CD14-positive monocyte (primary cell): ENCODE data around the gene SCNN1A. TPM values are rescaled to one million over a fixed set of nuclear protein-coding genes. Genes with fewer than 3 reads are reported as not detected.

Experiments
- DNase-seq, 3 donors: peaks; one replicate each; pipeline ENCODE4 v3.0.0-alpha.2; 2011 to 2022
- H2AFZ ChIP-seq: 2 replicates; pipeline ENCODE4 v1.6.0; 2012; ENCODE audit warnings: mild to moderate bottlenecking, low read depth, low read length, inconsistent platforms; ENCODE audit not compliant: insufficient read depth, poor library complexity, severe bottlenecking
- H3K27ac ChIP-seq, 2 donors: 1 replicate in 1 of 2; 2 replicates in 1 of 2; pipeline ENCODE4 v1.5.1; 2012 to 2013; ENCODE audit warnings: low read length in 2 of 2, control low read depth in 1 of 2, inconsistent platforms in 1 of 2, low read depth in 1 of 2, mild to moderate bottlenecking in 1 of 2
- H3K27me3 ChIP-seq, 2 donors: one replicate each; pipeline versions ENCODE4 v1.6.0 to v1.6.1; 2011 to 2013; ENCODE audit warnings: low read length in 2 of 2; ENCODE audit not compliant: control insufficient read depth in 2 of 2, insufficient read depth in 2 of 2
- H3K36me3 ChIP-seq, 2 donors: replicated peaks in 1 of 2; 1 replicate in 1 of 2; 2 replicates in 1 of 2; pipeline versions ENCODE4 v1.5.1 to v1.6.1; 2012 to 2013; ENCODE audit warnings: low read length in 2 of 2, control low read depth in 1 of 2, inconsistent platforms in 1 of 2, mild to moderate bottlenecking in 1 of 2; ENCODE audit not compliant: insufficient read depth in 2 of 2, control insufficient read depth in 1 of 2
- H3K4me1 ChIP-seq, 2 donors: 1 replicate in 1 of 2; 2 replicates in 1 of 2; pipeline versions ENCODE4 v1.5.1 to v1.6.1; 2012 to 2013; ENCODE audit warnings: low read length in 2 of 2, control low read depth in 1 of 2, inconsistent platforms in 1 of 2, mild to moderate bottlenecking in 1 of 2, moderate library complexity in 1 of 2; ENCODE audit not compliant: insufficient read depth in 2 of 2, control insufficient read depth in 1 of 2
- H3K4me2 ChIP-seq: replicated peaks from 2 replicates; pipeline ENCODE3; 2012; ENCODE audit warnings: low read length, moderate library complexity, mild to moderate bottlenecking; ENCODE audit not compliant: poor library complexity, severe bottlenecking; ENCODE audit errors: extremely low read depth
- H3K4me3 ChIP-seq, 3 experiments: fragments of 200-600 bp in 1 of 3; sonication (generic) in 1 of 3; replicated peaks in 1 of 3; 1 replicate in 2 of 3; 2 replicates in 1 of 3; pipeline ENCODE4 v1.5.1; 2011 to 2013; ENCODE audit warnings: low read length in 3 of 3, mild to moderate bottlenecking in 3 of 3, control low read depth in 2 of 3, low read depth in 2 of 3, inconsistent platforms in 1 of 3, moderate library complexity in 1 of 3
- H3K79me2 ChIP-seq: 2 replicates; pipeline ENCODE4 v1.6.0; 2012; ENCODE audit warnings: mild to moderate bottlenecking, control low read depth, inconsistent platforms, low read length, moderate library complexity; ENCODE audit not compliant: insufficient read depth
- H3K9ac ChIP-seq: 2 replicates; pipeline ENCODE4 v1.6.0; 2017; ENCODE audit warnings: low read length, mild to moderate bottlenecking; ENCODE audit not compliant: insufficient read depth, poor library complexity, severe bottlenecking
- H3K9me3 ChIP-seq, 2 donors: replicated peaks in 1 of 2; 1 replicate in 1 of 2; 2 replicates in 1 of 2; pipeline versions ENCODE4 v1.5.1 to v1.6.1; 2012 to 2013; ENCODE audit warnings: low read length in 2 of 2, control low read depth in 1 of 2; ENCODE audit not compliant: control insufficient read depth in 1 of 2, insufficient read depth in 1 of 2
- H4K20me1 ChIP-seq: 2 replicates; pipeline ENCODE4 v1.6.0; 2012; ENCODE audit warnings: mild to moderate bottlenecking, low read length, control low read depth, moderate library complexity; ENCODE audit not compliant: insufficient read depth
- H3K27ac Mint-ChIP-seq, 7 donors: one replicate each; pipeline ENCODE4 v1.8.0; 2020; ENCODE audit warnings: mild to moderate bottlenecking in 7 of 7, mixed read lengths in 7 of 7, moderate library complexity in 6 of 7, inconsistent platforms in 2 of 7
- H3K27me3 Mint-ChIP-seq, 3 donors: one replicate each; pipeline ENCODE4 v1.8.0; 2021 to 2022; ENCODE audit warnings: low read depth in 3 of 3, mild to moderate bottlenecking in 3 of 3, mixed read lengths in 3 of 3, moderate library complexity in 3 of 3, inconsistent platforms in 1 of 3
- H3K36me3 Mint-ChIP-seq, 2 donors: one replicate each; pipeline ENCODE4 v1.8.0; 2020; ENCODE audit warnings: mixed read lengths in 2 of 2, inconsistent platforms in 1 of 2, mild to moderate bottlenecking in 1 of 2
- H3K4me1 Mint-ChIP-seq: one replicate; pipeline ENCODE4 v1.8.0; 2020; ENCODE audit warnings: mild to moderate bottlenecking, mixed read lengths
- H3K4me3 Mint-ChIP-seq, 2 donors: one replicate each; pipeline ENCODE4 v1.8.0; 2020; ENCODE audit warnings: mild to moderate bottlenecking in 2 of 2, mixed read lengths in 2 of 2, moderate library complexity in 1 of 2
- H3K9me3 Mint-ChIP-seq, 7 donors: one replicate each; pipeline ENCODE4 v1.8.0; 2020 to 2022; ENCODE audit warnings: mixed read lengths in 7 of 7, mild to moderate bottlenecking in 6 of 7, moderate library complexity in 6 of 7, inconsistent platforms in 2 of 7
- CTCF ChIP-seq: fragments of 200-600 bp; IDR thresholded peaks from one replicate; pipeline ENCODE4 v1.8.0; 2022; ENCODE audit warnings: antibody characterized with exemption, mild to moderate bottlenecking
- WGBS: methylation state at CpG from one replicate; pipeline ENCODE4 v1.1.5; 2013; ENCODE audit warnings: missing lambda C conversion rate; ENCODE audit not compliant: insufficient coverage; 5-methylcytosine and 5-hydroxymethylcytosine counted together
- intact Hi-C, 2 donors: fragments of 100-400 bp; cut with micrococcal nuclease; formaldehyde crosslinking; loops; one replicate each; pipeline versions ENCODE4 v1.15.0 to v1.15.1; 2023
- polyA plus RNA-seq, 3 donors: library from polyadenylated mRNA; depleted of rRNA in 1 of 3; unstranded in 2 of 3; stranded (reverse) in 1 of 3; fragments of 300-500 nt in 2 of 3; fragments of >200 nt in 1 of 3; fragmentation: Illumina TruSeq in 2 of 3; gene quantifications; 1 replicate in 2 of 3; 2 replicates in 1 of 3; pipeline ENCODE4 v1.2.3, GENCODE V29; 2012 to 2021

Gene SCNN1A
- polyA plus RNA-seq, 3 donors = 0.11 to 0.68 (median 0.63) TPM

- H3K4me3 Mint-ChIP-seq = no peak overlapping the region
- peak overlapping the region; percentile 79 to 93 for H3K27ac ChIP-seq
- H3K27ac Mint-ChIP-seq = no peak overlapping the region
- peaks cover 94 to 100% of the 10 kb centered on the region in 2 donors for H3K4me1 ChIP-seq
- H3K4me1 Mint-ChIP-seq = peaks cover 55% of the 10 kb centered on the region
- TF ChIP-seq CTCF = no peak
- DNase-seq = no peak
- peaks cover 0 to 1% (median 0%) of the 10 kb centered on the region in 3 donors for H3K27me3 Mint-ChIP-seq
- H3K27me3 ChIP-seq = no peaks in the 10 kb centered on the region
- WGBS = 59% methylated on average over 4 of the region's 13 CpGs
- H3K4me3 ChIP-seq = peak overlapping the region; percentile 49 to 95 (median 90)
- peak overlapping the region; percentile 73 for H3K9ac ChIP-seq
- H3K36me3 ChIP-seq = peaks cover 51 to 53% of the 10 kb centered on the region in 2 donors
- H3K4me2 ChIP-seq = peak overlapping the region; percentile 98
- H2AFZ ChIP-seq = no peak overlapping the region
- H3K79me2 ChIP-seq = peaks cover 99% of the 10 kb centered on the region
- intact Hi-C loops = loop anchor here (5.0 to 10.0 kb wide), 4 partner anchors 42 to 202 kb away; partner anchors contain the start of genes SCNN1A (in 2 of the 2) and GAPDH (in 1 of the 2)
- peaks cover 100% of the 10 kb centered on the region for H4K20me1 ChIP-seq
- H3K36me3 Mint-ChIP-seq = peaks cover 49 to 55% of the 10 kb centered on the region in 2 donors
- H3K9me3 ChIP-seq = no peaks in the 10 kb centered on the region
- no peaks in the 10 kb centered on the region for H3K9me3 Mint-ChIP-seq
Measured at GRCh38 chr12:6334940-6335450, 40.4 kb downstream of the SCNN1A start.

GRCh38 chr12:6334359-6334758 is 41.0 kb downstream of the SCNN1A start:
- intact Hi-C loops = loop anchor here in 1 of 2 donors (10.0 kb wide), 1 partner anchor 200 kb away; the partner anchor contains the start of gene GAPDH
- peak overlapping the region in 1 of 3 experiments; percentile 90 for H3K4me3 ChIP-seq
- DNase-seq = no peak
- no peak overlapping the region for H2AFZ ChIP-seq
- peaks cover 0 to 1% (median 0%) of the 10 kb centered on the region in 3 donors for H3K27me3 Mint-ChIP-seq
- no peaks in the 10 kb centered on the region for H3K9me3 ChIP-seq
- TF ChIP-seq CTCF = no peak
- H3K4me1 ChIP-seq = peaks cover 88 to 93% of the 10 kb centered on the region in 2 donors
- no peaks in the 10 kb centered on the region for H3K9me3 Mint-ChIP-seq
- H3K9ac ChIP-seq = no peak overlapping the region
- H3K79me2 ChIP-seq = peaks cover 99% of the 10 kb centered on the region
- peaks cover 55% of the 10 kb centered on the region for H3K4me1 Mint-ChIP-seq
- peak overlapping the region; percentile 79 to 93 for H3K27ac ChIP-seq
- H3K4me2 ChIP-seq = peak overlapping the region; percentile 98
- peaks cover 100% of the 10 kb centered on the region for H4K20me1 ChIP-seq
- H3K36me3 Mint-ChIP-seq = peaks cover 53 to 60% of the 10 kb centered on the region in 2 donors
- H3K36me3 ChIP-seq = peaks cover 57 to 58% of the 10 kb centered on the region in 2 donors
- no peaks in the 10 kb centered on the region for H3K27me3 ChIP-seq
- no CpG with 5 or more reads among the region's 5 CpGs for WGBS
- H3K27ac Mint-ChIP-seq = peak overlapping the region in 2 of 7 donors; percentile 93 to 98
- no peak overlapping the region for H3K4me3 Mint-ChIP-seq
